ENCODE measurements around the gene ZFC3H1.

GRCh38 chr12:71708658-71709057 lies 45.0 kb upstream of the ZFC3H1 start:
- TF ChIP-seq CTCF (IDR thresholded peaks at IDR 0.05): no peak
- no peak for TF ChIP-seq EZH2phosphoT487 (IDR thresholded peaks at IDR 0.05)
- TF ChIP-seq EZH2 (IDR thresholded peaks at IDR 0.05): no peak
